ENCODE data around the gene COL20A1.

Gene COL20A1

DNA sequence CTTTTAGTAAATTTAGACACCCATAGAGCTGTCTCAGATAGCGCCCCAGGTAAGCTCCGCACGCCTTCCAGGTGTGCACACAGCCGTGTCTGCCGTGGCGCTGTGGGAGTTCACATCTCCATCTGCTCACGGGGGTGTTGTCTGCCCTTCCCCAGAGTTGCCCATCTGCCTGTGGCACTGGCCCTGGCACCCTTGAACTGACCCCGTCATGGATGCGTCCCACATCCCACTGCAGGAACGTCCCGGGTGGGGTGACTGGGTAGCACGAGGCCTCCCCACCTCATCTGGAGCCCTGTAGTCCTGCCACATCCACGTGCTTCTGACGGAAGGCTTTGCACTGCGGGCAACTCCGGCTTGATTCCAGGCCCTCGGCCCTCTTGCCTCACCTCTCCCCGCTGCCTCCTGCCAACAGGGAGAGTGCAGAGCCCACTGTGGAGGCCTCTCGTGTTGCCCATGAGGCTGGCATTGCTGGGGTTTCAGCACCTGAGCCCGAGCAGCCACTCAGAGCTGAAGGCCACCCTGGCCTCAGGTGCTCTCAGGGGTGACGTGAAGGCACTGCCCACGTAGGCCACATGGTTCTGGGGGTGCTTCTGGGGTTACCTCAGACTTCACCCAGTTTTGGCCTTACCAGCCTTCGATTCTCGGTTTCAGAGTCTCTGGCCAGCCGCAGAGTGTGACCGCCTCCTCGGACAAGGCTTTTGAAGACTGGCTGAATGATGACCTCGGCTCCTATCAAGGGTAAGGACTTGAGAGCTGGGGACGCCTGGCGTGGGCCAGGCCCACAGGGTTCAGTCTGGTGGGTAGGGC, 15.3 kb upstream of the COL20A1 start:
- DNase-seq (ENCODE audit: low read depth in 3 of 3) = no peak

- DNase-seq (ENCODE audit: low read depth in 3 of 3) = no peak
Measured at GRCh38 chr20:63278661-63279060, 14.3 kb upstream of the COL20A1 start.

GRCh38 chr20:63279931-63280330, 13.1 kb upstream of the COL20A1 start:
- DNase-seq (ENCODE audit: low read depth in 3 of 3) = no peak

- no peak for DNase-seq (ENCODE audit: low read depth in 3 of 3)
Measured at GRCh38 chr20:63280371-63280770, 12.6 kb upstream of the COL20A1 start.

GRCh38 chr20:63280929-63281545, 11.9 kb upstream of the COL20A1 start:
- no peak for DNase-seq (ENCODE audit: low read depth in 3 of 3)

- no peak for DNase-seq (ENCODE audit: low read depth in 3 of 3)
Measured at GRCh38 chr20:63281742-63282665, 11.0 kb upstream of the COL20A1 start.

- no peak for DNase-seq (ENCODE audit: low read depth in 3 of 3)
Measured at GRCh38 chr20:63282946-63283345, 10.0 kb upstream of the COL20A1 start.

DNA sequence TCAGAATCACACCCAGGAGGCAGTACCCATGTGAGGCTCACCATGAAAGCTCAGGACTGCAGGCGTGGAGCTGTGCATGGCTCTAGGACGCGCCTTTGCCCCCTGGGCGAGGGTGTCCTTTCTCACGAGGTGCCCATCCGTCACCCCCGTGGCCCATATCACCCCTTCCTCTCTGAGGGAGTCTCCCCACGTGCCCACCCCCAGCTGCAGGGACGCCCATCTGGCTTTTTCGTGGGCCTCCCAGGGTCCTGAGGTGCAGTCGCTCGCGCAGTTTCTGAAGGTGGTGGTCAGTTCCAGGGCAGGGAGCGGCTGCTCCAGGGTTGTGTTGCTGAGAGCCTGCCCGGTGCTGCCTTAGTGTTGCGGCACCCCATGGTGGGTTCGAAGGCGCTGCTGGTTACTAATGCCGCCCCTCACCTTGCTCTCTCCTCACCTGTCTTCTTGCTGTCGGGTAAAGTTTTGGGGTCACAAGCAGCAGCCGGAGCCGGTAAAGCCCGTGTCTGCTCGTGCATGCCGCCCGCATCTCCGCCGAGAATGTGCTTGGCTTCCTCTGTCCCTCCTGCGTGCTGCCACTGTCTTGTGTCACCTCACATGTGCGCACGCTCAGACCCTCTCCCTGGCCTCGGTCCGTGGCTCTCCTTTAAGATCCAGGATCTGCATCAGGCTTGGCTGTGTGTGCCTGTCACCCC, 9.4 kb upstream of the COL20A1 start:
- DNase-seq (ENCODE audit: low read depth in 3 of 3) = no peak

- DNase-seq (ENCODE audit: low read depth in 3 of 3) = no peak
Measured at GRCh38 chr20:63284083-63284440, 8.9 kb upstream of the COL20A1 start.

GRCh38 chr20:63284544-63284949, 8.4 kb upstream of the COL20A1 start:
- DNase-seq (ENCODE audit: low read depth in 3 of 3) = no peak

DNA sequence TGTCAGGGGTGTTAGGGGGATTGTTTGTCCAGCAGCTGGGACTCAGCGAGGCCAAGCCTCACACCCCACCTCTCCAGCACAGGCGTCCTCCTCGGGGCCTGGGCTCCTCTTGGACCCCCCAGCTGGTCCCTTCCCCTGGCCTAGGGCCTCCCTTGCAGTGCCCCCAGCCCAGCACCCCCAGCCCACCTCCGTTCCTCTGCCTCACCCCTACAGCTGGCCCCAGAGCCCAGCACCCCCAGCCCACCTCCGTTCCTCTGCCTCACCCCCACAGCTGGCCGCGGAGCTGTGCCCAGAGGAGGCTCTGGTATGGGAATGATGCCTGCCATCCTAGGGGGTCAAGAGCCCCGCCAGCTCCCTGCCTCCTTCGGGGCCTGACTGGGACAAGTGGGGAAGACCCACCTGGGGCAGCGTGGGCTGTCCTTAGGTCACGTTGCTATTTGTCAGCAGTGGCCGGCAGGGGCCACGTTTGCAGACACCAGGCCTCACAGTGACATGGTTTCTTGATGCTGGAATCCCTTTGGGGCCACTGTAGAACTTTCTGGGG, 7.9 kb upstream of the COL20A1 start:
- no peak for DNase-seq (ENCODE audit: low read depth in 3 of 3)

DNA sequence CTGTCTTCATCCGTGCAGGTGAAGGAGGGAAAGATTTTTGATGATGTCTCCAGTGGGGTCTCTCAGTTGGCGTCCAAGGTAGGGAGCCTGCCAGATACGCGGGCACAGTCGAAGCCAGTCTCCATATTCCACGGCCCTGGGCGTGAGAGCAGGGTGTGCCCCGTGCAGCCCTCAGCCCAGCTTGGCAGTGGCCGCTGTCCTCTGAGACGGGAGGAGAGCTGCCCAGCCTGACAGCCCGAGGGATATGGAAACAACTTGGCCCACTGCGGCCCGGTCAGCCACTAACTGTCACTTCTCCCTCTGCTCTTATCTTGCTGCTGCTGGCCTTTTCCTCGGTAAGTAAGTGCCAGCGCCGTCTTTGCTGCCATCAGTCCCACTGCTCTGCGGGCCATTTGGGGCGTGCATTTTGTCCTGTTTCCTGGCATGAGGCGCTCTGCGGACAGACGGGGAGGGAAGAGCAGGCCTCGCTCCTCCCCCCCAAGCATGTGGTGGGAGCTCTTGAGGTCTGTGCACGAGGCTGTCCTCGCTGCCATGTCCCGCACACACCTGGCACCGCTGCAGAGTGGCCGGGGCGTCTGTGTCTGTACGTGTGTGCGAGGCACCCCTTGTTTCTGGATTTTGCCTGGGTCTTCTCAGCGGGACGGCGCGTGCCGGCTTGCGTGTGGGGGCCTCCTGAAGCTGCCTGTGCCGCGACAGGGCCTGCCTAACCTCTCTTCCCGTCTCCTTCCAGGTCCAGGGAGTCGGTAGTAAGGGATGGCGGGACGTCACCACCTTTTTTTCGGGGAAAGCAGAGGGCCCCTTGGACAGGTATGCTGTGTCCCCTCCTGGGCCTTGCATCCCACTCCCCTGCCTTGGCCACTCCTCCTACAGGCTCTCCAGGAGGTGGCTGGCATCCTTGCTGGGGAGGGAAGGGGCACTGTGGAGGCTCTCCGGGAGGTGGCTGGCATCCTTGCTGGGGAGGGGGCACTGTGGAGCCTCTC, 7.1 kb upstream of the COL20A1 start:
- no peak for DNase-seq (ENCODE audit: low read depth in 3 of 3)

GRCh38 chr20:63286781-63287696, 5.9 kb upstream of the COL20A1 start:
- DNase-seq (ENCODE audit: low read depth in 3 of 3) = no peak

GRCh38 chr20:63287697-63288580, 5.0 kb upstream of the COL20A1 start:
- no peak for DNase-seq (ENCODE audit: low read depth in 3 of 3)

DNA sequence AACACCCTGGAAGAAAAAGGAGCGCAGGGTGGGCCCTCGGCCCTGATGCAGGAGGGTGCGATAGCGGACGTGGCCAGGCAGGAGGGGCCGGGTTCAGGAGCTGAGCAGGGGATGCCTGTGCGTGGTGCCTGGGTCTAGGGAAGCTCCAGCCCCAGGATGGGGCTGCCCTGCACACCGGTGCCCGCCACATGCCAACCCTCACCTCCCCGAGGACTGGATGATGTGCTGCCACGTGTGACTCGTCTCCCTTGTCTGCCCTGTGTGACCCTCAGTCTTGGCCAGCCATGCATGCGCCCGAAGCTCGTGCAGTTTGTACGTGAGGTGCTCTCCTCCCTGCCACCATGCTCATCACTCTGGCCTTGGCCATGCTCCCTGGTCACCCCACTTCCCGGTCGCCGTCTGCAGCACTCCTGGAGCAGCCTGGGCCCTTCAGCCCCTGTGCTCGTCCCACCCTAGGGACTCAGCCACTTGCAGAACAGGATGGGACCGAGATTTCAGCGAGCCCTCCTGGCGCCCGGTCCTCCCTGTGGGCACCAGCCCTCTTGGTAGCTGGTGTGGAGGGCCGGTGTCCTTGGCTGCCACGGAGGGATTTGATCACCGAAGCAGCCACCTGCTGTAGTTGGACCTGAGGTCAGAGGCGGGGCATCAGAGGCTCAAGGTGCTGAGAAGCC, 4.3 kb upstream of the COL20A1 start:
- no peak for DNase-seq (ENCODE audit: low read depth in 3 of 3)

DNA sequence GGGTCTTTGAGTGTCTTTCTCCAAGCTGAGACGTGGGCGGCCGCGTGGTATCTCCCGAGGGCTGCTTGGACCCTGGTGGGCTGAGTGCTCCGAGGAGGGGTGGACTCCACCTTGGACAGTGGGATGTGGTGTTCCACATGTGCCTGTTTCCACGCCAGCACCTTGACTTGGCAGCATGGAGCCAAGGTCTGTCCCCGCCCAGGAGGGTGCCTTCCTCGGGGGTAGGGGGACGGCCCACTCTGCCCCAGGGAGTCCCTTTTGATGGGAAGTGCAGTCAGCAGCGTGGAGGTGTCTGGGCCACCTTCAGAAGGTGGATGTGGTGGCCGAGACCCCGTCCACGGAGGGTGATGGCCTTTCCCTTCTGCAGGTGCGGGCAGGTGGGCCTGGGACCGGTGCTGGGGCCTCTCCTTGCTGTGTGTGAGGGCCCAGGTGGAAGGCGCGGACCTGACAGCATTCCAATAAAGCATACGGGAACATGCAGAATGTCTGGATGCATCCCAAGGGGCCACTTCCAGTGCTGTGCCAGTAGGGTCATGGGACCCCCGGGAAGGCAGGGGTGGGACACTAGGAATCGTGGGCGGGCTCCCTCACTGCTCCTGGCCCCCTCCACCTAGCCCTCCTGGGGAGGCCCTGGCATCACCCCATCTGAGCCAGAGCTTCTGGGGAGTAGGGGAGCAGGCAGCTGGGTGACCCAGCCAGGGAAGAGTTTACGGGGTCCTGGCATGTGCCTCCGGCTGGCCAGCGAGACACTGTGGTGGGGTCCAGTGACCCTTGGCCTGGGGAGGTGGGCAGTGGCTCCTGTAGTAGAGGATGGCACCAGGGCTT, 3.5 kb upstream of the COL20A1 start:
- DNase-seq (ENCODE audit: low read depth in 3 of 3) = no peak

- no peak for DNase-seq (ENCODE audit: low read depth in 3 of 3)
Measured at GRCh38 chr20:63290136-63290676, 2.8 kb upstream of the COL20A1 start.

Measured in stimulated activated CD4-positive, alpha-beta T cell treated with anti-CD3 and anti-CD28 coated beads, TNF-alpha, amount 100 ng/mL, for 4 hours (primary cell).